COR-L47 (cell line): ENCODE results near the gene SNCA.

Source experiments
- DNase-seq: peaks from one replicate; lab custom pipeline; 2025; lab: John Stamatoyannopoulos, UW

Gene SNCA

GRCh38 chr4:89814362-89814761, 22.6 kb downstream of the SNCA start:
- DNase-seq = no peak

- DNase-seq = no peak
Observed at GRCh38 chr4:89813197-89813596, 23.8 kb downstream of the SNCA start.

GRCh38 chr4:89807441-89808140, 29.4 kb downstream of the SNCA start:
- no peak for DNase-seq

GRCh38 chr4:89805297-89805696, 31.7 kb downstream of the SNCA start:
- DNase-seq = no peak

- no peak for DNase-seq
Observed at GRCh38 chr4:89803915-89804314, 33.0 kb downstream of the SNCA start.

GRCh38 chr4:89803036-89803435, 33.9 kb downstream of the SNCA start:
- no peak for DNase-seq

GRCh38 chr4:89800527-89801103, 36.3 kb downstream of the SNCA start:
- DNase-seq = no peak

- no peak for DNase-seq
Observed at GRCh38 chr4:89800012-89800516, 36.9 kb downstream of the SNCA start.

- DNase-seq = no peak
Observed at GRCh38 chr4:89799071-89799470, 37.9 kb downstream of the SNCA start.

GRCh38 chr4:89797117-89797516, 39.8 kb downstream of the SNCA start:
- no peak for DNase-seq

- no peak for DNase-seq
Observed at GRCh38 chr4:89788206-89789072, 48.5 kb downstream of the SNCA start.

- DNase-seq = no peak
Observed at GRCh38 chr4:89784686-89785231, 52.2 kb downstream of the SNCA start.

- DNase-seq = no peak
Observed at GRCh38 chr4:89781321-89781720, 55.6 kb downstream of the SNCA start.

- no peak for DNase-seq
Observed at GRCh38 chr4:89773805-89774204, 63.2 kb downstream of the SNCA start.

- DNase-seq = no peak
Observed at GRCh38 chr4:89769856-89770255, 67.1 kb downstream of the SNCA start.

GRCh38 chr4:89767924-89768323, 69.0 kb downstream of the SNCA start:
- DNase-seq = no peak

GRCh38 chr4:89765966-89766365, 71.0 kb downstream of the SNCA start:
- no peak for DNase-seq

GRCh38 chr4:89765528-89765927, 71.4 kb downstream of the SNCA start:
- no peak for DNase-seq

GRCh38 chr4:89762311-89762710, 74.7 kb downstream of the SNCA start:
- DNase-seq = no peak

- no peak for DNase-seq
Observed at GRCh38 chr4:89759426-89759825, 77.5 kb downstream of the SNCA start.

GRCh38 chr4:89757154-89757719, 79.7 kb downstream of the SNCA start:
- DNase-seq = no peak

- DNase-seq = no peak
Observed at GRCh38 chr4:89755220-89755619, 81.7 kb downstream of the SNCA start.
